Activated naive CD8-positive, alpha-beta T cell treated with anti-CD3 and anti-CD28 coated beads for 36 hours (primary cell): Measurements from ENCODE around the gene KIAA1210. TPM values are rescaled to one million over a fixed set of nuclear protein-coding genes. Genes with fewer than 3 reads are reported as not detected.

Source experiments
- DNase-seq: peaks from one replicate; pipeline ENCODE4 v3.0.0; 2021
- H3K27ac Mint-ChIP-seq: one replicate; pipeline ENCODE4 v1.8.0; 2022; ENCODE audit warnings: mild to moderate bottlenecking, moderate library complexity, mixed read lengths
- H3K27me3 Mint-ChIP-seq: one replicate; pipeline ENCODE4 v1.8.0; 2022; ENCODE audit warnings: mild to moderate bottlenecking, mixed read lengths
- H3K36me3 Mint-ChIP-seq: one replicate; pipeline ENCODE4 v1.8.0; 2021; ENCODE audit warnings: mild to moderate bottlenecking, mixed read lengths
- H3K4me1 Mint-ChIP-seq: one replicate; pipeline ENCODE4 v1.8.0; 2021; ENCODE audit warnings: mixed read lengths
- H3K4me3 Mint-ChIP-seq: one replicate; pipeline ENCODE4 v1.8.0; 2022; ENCODE audit warnings: mild to moderate bottlenecking, moderate library complexity, mixed read lengths
- H3K9me3 Mint-ChIP-seq: one replicate; pipeline ENCODE4 v1.8.0; 2022; ENCODE audit warnings: mixed read lengths
- total RNA-seq, 2 experiments: library from RNA; stranded (reverse); gene quantifications; one replicate each; pipeline ENCODE4 v1.2.3, GENCODE V29; 2021

KIAA1210 gene
- total RNA-seq: not detected

DNA sequence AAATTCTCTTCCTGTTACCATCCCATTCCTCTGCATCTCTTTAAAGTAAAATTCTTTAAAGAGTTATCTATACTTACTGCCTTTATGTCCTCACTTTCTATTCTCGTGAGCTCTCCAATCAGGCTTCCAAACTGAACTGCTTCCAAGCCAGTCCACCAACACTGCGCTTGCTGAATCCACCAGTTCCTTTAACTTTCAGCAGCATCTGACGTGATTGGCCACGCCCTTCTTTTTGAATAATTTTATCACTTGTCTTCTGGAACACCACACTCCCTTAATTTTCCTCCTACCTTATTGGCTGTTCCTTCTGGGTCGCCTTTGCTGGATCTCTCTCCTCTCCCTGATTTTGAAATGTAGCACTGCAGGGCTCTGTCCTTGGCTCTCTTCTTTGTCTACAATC is at the start of gene KIAA1210:
Gene KIAA1210, minus strand, starts transcription at position 163 of the 400 bp plus-strand sequence. CDS start 4,170 bp downstream, outside the sequence.
- no peak within 1 kb of the TSS for H3K27ac Mint-ChIP-seq
- no peaks in the 10 kb centered on the region for H3K9me3 Mint-ChIP-seq
- no peak within 1 kb of the TSS for H3K4me3 Mint-ChIP-seq
- no peaks in the 10 kb centered on the region for H3K4me1 Mint-ChIP-seq
- no peaks in the 10 kb centered on the region for H3K27me3 Mint-ChIP-seq
- no peak for DNase-seq
- H3K36me3 Mint-ChIP-seq: no peaks in the 10 kb centered on the region

GRCh38 chrX:119177278-119177677 is 49.7 kb upstream of the KIAA1210 start:
- Mint-ChIP-seq H3K4me1 (no peaks in the 10 kb centered on the region), H3K27ac (no peak overlapping the region), H3K27me3 (no peaks in the 10 kb centered on the region), H3K9me3 (no peaks in the 10 kb centered on the region), H3K36me3 (no peaks in the 10 kb centered on the region), H3K4me3 (no peak overlapping the region)
- no peak for DNase-seq

- H3K36me3 Mint-ChIP-seq: no peaks in the 10 kb centered on the region
Measured at GRCh38 chrX:119174900-119175299, 47.3 kb upstream of the KIAA1210 start.

GRCh38 chrX:119168104-119168503 is 40.5 kb upstream of the KIAA1210 start:
- no peak overlapping the region for H3K27ac Mint-ChIP-seq
- DNase-seq: no peak
- no peak overlapping the region for H3K4me3 Mint-ChIP-seq
- H3K36me3 Mint-ChIP-seq: no peaks in the 10 kb centered on the region
- no peaks in the 10 kb centered on the region for H3K9me3 Mint-ChIP-seq
- no peaks in the 10 kb centered on the region for H3K27me3 Mint-ChIP-seq
- H3K4me1 Mint-ChIP-seq: no peaks in the 10 kb centered on the region

More at GRCh38 chrX:119174900-119175299, 47.3 kb upstream of the KIAA1210 start:
- no peaks in the 10 kb centered on the region for H3K9me3 Mint-ChIP-seq
- H3K27me3 Mint-ChIP-seq: no peaks in the 10 kb centered on the region
- H3K27ac Mint-ChIP-seq: no peak overlapping the region
- no peak for DNase-seq
- H3K4me1 Mint-ChIP-seq: no peaks in the 10 kb centered on the region
- no peak overlapping the region for H3K4me3 Mint-ChIP-seq

DNA sequence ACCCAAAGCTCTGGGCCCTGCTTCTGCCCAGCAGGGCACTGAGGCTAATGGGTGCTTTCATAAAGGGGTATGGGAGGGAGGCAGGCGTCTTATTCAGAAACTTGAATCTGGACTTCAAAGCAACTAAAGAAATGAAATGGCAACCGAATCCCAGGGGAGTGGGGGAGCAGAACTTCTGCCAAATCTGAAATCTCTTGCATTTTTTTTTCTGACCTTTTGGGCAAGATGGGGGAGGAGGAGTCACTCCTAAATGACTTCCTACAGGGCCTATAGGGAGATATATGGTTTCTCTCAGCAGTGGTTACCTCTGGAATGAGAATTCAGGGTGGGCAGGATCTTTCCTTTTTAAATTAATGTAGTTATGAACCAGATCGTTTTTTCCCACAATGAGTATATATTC is 30.6 kb upstream of the KIAA1210 start:
- Mint-ChIP-seq H3K4me3 (no peak overlapping the region), H3K36me3 (no peaks in the 10 kb centered on the region), H3K4me1 (no peaks in the 10 kb centered on the region), H3K27ac (no peak overlapping the region), H3K9me3 (no peaks in the 10 kb centered on the region), H3K27me3 (peaks cover 5% of the 10 kb centered on the region)
- DNase-seq: no peak

GRCh38 chrX:119156241-119156640 is 28.6 kb upstream of the KIAA1210 start:
- DNase-seq: no peak
- peaks cover 5% of the 10 kb centered on the region for H3K27me3 Mint-ChIP-seq
- no peaks in the 10 kb centered on the region for H3K36me3 Mint-ChIP-seq
- no peaks in the 10 kb centered on the region for H3K4me1 Mint-ChIP-seq
- no peaks in the 10 kb centered on the region for H3K9me3 Mint-ChIP-seq
- H3K4me3 Mint-ChIP-seq: no peak overlapping the region
- no peak overlapping the region for H3K27ac Mint-ChIP-seq

DNA sequence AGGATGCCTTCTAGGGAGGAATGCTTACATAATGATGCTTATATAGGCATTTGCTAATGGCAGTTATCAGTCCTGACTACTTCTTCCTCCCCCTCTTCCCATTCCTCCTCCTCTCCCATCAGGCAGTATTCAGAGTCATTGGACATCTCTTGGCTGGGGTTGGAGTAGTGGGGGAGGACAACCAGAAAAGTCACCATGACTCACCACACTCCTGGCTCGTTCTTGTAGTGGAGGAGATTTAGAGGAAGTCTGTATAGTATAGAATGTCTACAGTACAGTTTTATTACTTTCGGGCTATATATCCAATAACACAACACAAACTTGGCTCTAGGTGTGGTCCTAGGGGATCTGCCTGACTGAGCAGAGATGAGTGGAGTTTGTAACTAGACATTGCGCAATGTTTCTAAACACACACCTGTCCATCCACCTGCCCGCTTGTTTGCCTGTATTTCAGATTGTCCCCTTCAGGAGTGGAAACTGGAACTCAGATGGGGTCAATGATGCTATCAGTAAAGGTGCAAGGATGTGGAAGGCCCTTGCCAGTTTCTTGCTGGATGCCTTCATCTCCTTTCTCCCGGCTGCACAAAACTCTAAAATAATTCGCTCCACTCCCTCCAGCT is 27.9 kb upstream of the KIAA1210 start:
- no peak for DNase-seq
- H3K36me3 Mint-ChIP-seq: no peaks in the 10 kb centered on the region
- no peak overlapping the region for H3K27ac Mint-ChIP-seq
- H3K4me3 Mint-ChIP-seq: no peak overlapping the region
- H3K9me3 Mint-ChIP-seq: no peaks in the 10 kb centered on the region
- H3K27me3 Mint-ChIP-seq: peaks cover 5% of the 10 kb centered on the region
- H3K4me1 Mint-ChIP-seq: no peaks in the 10 kb centered on the region

GRCh38 chrX:119151051-119151380 is 23.4 kb upstream of the KIAA1210 start:
- Mint-ChIP-seq H3K36me3 (no peaks in the 10 kb centered on the region), H3K4me1 (no peaks in the 10 kb centered on the region), H3K27ac (no peak overlapping the region), H3K27me3 (no peaks in the 10 kb centered on the region), H3K4me3 (no peak overlapping the region), H3K9me3 (no peaks in the 10 kb centered on the region)
- no peak for DNase-seq

GRCh38 chrX:119150163-119151050 is 22.8 kb upstream of the KIAA1210 start:
- no peaks in the 10 kb centered on the region for H3K9me3 Mint-ChIP-seq
- H3K4me3 Mint-ChIP-seq: no peak overlapping the region
- no peak for DNase-seq
- H3K27ac Mint-ChIP-seq: no peak overlapping the region
- no peaks in the 10 kb centered on the region for H3K4me1 Mint-ChIP-seq
- no peaks in the 10 kb centered on the region for H3K36me3 Mint-ChIP-seq
- no peaks in the 10 kb centered on the region for H3K27me3 Mint-ChIP-seq

DNA sequence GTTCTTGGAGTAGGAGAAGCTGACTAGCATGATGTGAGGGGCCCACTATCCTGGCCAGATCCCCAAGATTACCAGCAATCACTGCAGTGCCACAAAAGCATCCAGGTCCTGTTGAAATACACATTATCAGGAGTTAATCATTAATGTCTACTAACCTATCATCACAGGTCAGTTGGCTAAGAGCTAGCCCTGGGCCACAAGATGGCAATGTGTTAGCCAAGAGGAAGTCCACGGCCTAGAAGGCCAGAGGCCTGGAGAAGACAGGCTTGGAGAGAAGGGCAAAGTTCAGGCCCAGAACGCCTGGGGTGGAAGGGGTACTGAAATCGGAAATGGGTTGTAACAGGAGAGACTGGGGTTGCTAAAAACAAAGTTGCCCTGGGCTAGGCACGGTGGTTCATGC is 19.9 kb upstream of the KIAA1210 start:
- no peaks in the 10 kb centered on the region for H3K4me1 Mint-ChIP-seq
- DNase-seq: no peak
- no peaks in the 10 kb centered on the region for H3K36me3 Mint-ChIP-seq
- no peak overlapping the region for H3K27ac Mint-ChIP-seq
- H3K4me3 Mint-ChIP-seq: no peak overlapping the region
- no peaks in the 10 kb centered on the region for H3K9me3 Mint-ChIP-seq
- H3K27me3 Mint-ChIP-seq: no peaks in the 10 kb centered on the region

- Mint-ChIP-seq H3K9me3 (no peaks in the 10 kb centered on the region), H3K4me1 (no peaks in the 10 kb centered on the region), H3K4me3 (no peak overlapping the region), H3K27ac (no peak overlapping the region), H3K27me3 (no peaks in the 10 kb centered on the region), H3K36me3 (no peaks in the 10 kb centered on the region)
- no peak for DNase-seq
Measured at GRCh38 chrX:119145241-119145653, 17.6 kb upstream of the KIAA1210 start.

GRCh38 chrX:119134466-119134865 is 6.9 kb upstream of the KIAA1210 start:
- no peak overlapping the region for H3K4me3 Mint-ChIP-seq
- DNase-seq: no peak
- H3K9me3 Mint-ChIP-seq: no peaks in the 10 kb centered on the region
- H3K27me3 Mint-ChIP-seq: no peaks in the 10 kb centered on the region
- no peaks in the 10 kb centered on the region for H3K36me3 Mint-ChIP-seq
- H3K4me1 Mint-ChIP-seq: no peaks in the 10 kb centered on the region
- no peak overlapping the region for H3K27ac Mint-ChIP-seq

GRCh38 chrX:119132961-119133360 is 5.3 kb upstream of the KIAA1210 start:
- no peaks in the 10 kb centered on the region for H3K9me3 Mint-ChIP-seq
- no peaks in the 10 kb centered on the region for H3K36me3 Mint-ChIP-seq
- H3K27me3 Mint-ChIP-seq: no peaks in the 10 kb centered on the region
- no peak overlapping the region for H3K27ac Mint-ChIP-seq
- H3K4me3 Mint-ChIP-seq: no peak overlapping the region
- H3K4me1 Mint-ChIP-seq: no peaks in the 10 kb centered on the region
- no peak for DNase-seq

DNA sequence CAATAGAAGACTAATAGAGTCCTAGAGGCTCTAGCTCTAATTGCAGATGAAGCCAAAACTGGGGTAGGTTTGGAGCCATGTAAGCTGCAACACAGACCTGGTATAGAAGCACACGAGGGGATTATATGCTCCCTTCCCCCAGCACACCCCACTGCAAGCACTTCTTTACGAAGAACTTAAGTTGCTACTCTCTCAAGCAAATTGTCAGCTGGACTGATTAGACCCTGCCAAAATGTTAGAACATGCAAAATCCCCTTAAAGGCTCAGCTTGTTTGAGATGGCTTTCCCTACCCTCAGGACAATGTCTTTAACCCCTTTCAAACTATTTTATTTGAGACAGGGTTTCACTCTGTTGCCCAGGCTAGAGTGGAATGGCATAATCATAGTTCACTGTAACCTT is 4.7 kb upstream of the KIAA1210 start:
- Mint-ChIP-seq H3K36me3 (no peaks in the 10 kb centered on the region), H3K4me1 (no peaks in the 10 kb centered on the region), H3K9me3 (no peaks in the 10 kb centered on the region), H3K27me3 (no peaks in the 10 kb centered on the region), H3K27ac (no peak overlapping the region), H3K4me3 (no peak overlapping the region)
- no peak for DNase-seq

DNA sequence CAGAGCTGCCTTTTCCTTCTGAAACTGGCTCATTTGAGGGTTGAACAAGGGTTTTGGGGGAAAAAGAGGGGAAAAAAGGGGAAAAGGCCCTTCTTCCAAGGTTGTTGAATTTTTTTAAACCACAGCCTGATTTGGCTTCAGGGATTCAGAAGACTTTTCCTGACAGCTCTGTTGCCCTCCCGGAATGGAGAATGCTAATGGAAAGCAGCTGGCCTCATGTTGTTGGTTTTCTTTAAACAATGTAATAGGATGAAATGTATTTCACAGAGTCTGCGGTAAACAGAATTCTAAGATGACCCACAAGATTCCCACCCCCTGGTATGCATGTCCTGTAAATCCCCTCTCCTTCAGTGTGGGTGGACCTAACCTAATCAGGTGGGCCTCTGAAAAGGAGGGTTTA is 3.3 kb upstream of the KIAA1210 start:
- H3K4me1 Mint-ChIP-seq: no peaks in the 10 kb centered on the region
- no peak overlapping the region for H3K27ac Mint-ChIP-seq
- no peaks in the 10 kb centered on the region for H3K9me3 Mint-ChIP-seq
- no peak overlapping the region for H3K4me3 Mint-ChIP-seq
- no peaks in the 10 kb centered on the region for H3K36me3 Mint-ChIP-seq
- DNase-seq: no peak
- H3K27me3 Mint-ChIP-seq: no peaks in the 10 kb centered on the region

- H3K9me3 Mint-ChIP-seq: no peaks in the 10 kb centered on the region
- no peaks in the 10 kb centered on the region for H3K36me3 Mint-ChIP-seq
- DNase-seq: no peak
- no peak overlapping the region for H3K4me3 Mint-ChIP-seq
- no peak overlapping the region for H3K27ac Mint-ChIP-seq
- H3K4me1 Mint-ChIP-seq: no peaks in the 10 kb centered on the region
- H3K27me3 Mint-ChIP-seq: peaks cover 3% of the 10 kb centered on the region
Measured at GRCh38 chrX:119121341-119121740, 6.3 kb downstream of the KIAA1210 start.
